Gastroesophageal sphincter (tissue), 3 donors: ENCODE results near the gene KCTD19.

Source experiments
- CTCF ChIP-seq, 4 experiments: fragments of 200-600 bp in 2 of 4; fragments of 450-650 bp in 2 of 4; sonication (generic) in 1 of 4; IDR thresholded peaks; one replicate each; pipeline ENCODE4 v1.5.1; 2017 to 2019; ENCODE audit warnings: antibody characterized with exemption in 4 of 4, mild to moderate bottlenecking in 2 of 4, moderate library complexity in 2 of 4
- EP300 ChIP-seq: sonication (generic); formaldehyde crosslinking; IDR thresholded peaks from one replicate; pipeline ENCODE4 v1.6.1; 2017; ENCODE audit warnings: antibody characterized with exemption, mild to moderate bottlenecking
- POLR2A ChIP-seq, 2 donors: fragments of 450-650 bp; IDR thresholded peaks; one replicate each; pipeline ENCODE4 v1.6.1; 2017; ENCODE audit warnings: antibody characterized with exemption in 2 of 2, mild to moderate bottlenecking in 2 of 2, moderate library complexity in 1 of 2
- POLR2AphosphoS5 ChIP-seq: sonication (generic); formaldehyde crosslinking; IDR thresholded peaks from one replicate; pipeline ENCODE4 v1.6.1; 2017; ENCODE audit warnings: antibody characterized with exemption

- TF ChIP-seq CTCF (IDR thresholded peaks at IDR 0.05) (no peak), EP300 (no peak), POLR2A (IDR thresholded peaks at IDR 0.05) (no peak), POLR2AphosphoS5 (no peak)
Measured at GRCh38 chr16:67299269-67299668, 27.3 kb downstream of the KCTD19 start.
